HG03354 (cell line): ENCODE results near the gene JADE1.

ENCODE experiments used
- ATAC-seq: cut with Tn5 transposase; IDR thresholded peaks from one replicate; pipeline ENCODE4 v1.9.1; 2021; ENCODE audit warnings: mild to moderate bottlenecking; ENCODE audit not compliant: unreplicated experiment, poor library complexity, severe bottlenecking

Gene JADE1

GRCh38 chr4:128809477-128810330, at the start of gene JADE1:
Gene JADE1 (plus strand): TSS chr4:128809700. CDS start chr4:128831759, 22,059 bp downstream.
- ATAC-seq, result peak; percentile 47

- ATAC-seq, result no peak
Observed at GRCh38 chr4:128766781-128767180, 42.7 kb upstream of the JADE1 start.

- ATAC-seq, result no peak
Observed at GRCh38 chr4:128768373-128768996, 41.0 kb upstream of the JADE1 start.

DNA sequence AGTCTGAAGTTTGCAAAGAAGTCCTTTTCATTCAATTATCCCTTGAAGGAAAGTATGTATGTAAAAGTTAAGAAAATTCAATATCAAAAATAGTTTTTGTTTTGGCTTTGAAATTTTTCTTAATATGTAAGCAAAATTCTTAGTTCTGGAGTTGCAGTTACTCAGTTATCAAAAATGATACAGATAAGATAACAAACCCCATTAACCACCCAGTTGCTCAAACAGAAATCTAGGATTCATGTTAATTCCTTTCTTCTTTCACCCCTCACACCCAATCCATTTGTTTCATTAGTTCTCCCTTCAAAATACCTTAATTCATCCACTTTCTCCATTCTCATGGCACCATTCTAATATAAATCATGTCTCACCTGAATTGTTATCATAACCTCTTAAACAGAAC, 40.5 kb upstream of the JADE1 start:
- no peak for ATAC-seq

- no peak for ATAC-seq
Observed at GRCh38 chr4:128770807-128771206, 38.7 kb upstream of the JADE1 start.

- no peak for ATAC-seq
Observed at GRCh38 chr4:128775477-128775876, 34.0 kb upstream of the JADE1 start.

DNA sequence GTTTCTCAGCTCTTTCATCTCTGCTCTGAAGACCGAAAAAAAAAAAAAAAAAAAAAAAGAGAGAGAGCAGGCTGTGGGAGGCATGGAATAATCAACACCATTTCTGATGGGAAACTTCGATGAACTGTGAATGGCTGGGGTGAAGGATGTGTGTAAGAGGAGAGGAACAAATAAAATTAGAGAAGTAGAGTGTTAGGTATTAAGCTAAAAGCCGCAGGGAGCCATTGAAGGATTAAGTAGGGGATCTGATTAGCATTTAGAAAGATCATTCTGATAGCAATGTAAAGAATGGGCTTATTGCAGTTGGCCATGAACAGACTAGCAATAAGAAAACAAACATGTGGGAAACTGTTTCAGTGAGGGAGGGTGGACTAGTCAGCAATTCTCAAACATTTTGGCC, 33.6 kb upstream of the JADE1 start:
- ATAC-seq, result no peak

DNA sequence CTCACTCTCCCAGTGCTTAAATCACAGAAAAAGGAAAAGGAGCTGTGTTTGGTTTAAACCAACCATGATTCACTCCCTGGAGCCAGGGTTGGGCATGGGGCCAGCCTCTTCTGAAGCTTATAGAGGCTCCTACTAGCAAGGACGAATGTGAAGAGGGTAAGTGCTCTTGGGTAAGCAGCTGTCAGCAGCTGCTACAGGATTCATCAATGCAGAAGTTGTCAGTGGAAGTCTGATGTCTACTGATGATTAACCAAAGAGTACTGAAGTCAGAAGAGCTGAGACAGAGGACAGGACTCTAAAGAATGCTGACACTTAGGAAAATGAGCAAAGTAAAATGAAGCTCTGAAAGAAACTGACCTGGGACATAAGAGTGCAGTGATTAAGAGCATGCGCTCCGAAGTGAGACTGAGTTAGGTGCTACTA, 32.7 kb upstream of the JADE1 start:
- ATAC-seq, result peak; percentile 59

DNA sequence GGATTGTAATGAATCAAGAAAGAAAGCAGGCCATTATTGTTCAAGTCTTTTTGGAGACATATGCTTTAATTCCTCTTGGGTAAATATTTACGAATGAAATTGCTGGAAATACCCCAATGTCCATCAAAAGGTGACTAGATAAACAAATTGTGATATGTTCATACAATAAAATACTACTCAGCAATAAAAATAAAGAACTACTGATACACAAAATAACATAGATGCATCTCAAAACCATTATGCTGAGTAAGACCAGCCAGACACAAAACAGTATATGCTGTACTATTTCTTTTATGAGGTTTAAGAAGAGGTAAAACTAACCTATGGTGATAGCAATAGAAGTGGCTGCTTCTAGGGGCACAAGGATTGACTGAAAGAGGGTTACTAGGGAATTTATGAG, 28.8 kb upstream of the JADE1 start:
- ATAC-seq, result no peak

DNA sequence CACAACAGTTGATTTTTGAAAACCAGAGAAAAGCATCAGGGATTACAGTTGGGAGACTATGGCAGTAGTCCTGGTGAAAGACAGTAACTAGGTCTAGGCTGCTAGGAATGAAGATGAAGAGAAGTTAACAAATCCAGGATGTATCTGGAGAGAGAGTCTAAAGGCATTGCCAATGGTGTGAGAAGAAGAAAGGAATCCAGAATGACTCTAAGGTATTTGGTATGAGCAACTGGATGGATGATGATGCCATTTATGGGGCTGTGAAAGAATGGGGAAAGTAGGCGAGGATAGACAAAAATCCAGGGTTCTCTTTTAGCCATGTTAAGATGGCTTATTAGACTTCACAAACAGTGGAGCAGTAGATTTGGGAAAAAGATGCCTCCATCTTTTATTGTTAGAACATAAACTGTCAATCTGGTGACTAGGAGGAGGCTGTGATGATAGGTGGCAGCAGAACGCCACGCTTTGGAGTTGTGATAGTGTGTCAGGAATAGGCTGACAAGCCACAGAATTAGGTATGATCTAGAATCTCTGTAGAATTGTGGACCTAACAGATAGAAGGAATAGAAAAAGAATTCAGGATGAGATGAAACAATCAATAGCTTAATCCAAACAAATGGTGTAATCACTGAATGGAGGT, 27.3 kb upstream of the JADE1 start:
- ATAC-seq, result no peak

GRCh38 chr4:128782875-128783614, 26.5 kb upstream of the JADE1 start:
- ATAC-seq, result no peak

- ATAC-seq, result no peak
Observed at GRCh38 chr4:128787509-128788311, 21.8 kb upstream of the JADE1 start.

DNA sequence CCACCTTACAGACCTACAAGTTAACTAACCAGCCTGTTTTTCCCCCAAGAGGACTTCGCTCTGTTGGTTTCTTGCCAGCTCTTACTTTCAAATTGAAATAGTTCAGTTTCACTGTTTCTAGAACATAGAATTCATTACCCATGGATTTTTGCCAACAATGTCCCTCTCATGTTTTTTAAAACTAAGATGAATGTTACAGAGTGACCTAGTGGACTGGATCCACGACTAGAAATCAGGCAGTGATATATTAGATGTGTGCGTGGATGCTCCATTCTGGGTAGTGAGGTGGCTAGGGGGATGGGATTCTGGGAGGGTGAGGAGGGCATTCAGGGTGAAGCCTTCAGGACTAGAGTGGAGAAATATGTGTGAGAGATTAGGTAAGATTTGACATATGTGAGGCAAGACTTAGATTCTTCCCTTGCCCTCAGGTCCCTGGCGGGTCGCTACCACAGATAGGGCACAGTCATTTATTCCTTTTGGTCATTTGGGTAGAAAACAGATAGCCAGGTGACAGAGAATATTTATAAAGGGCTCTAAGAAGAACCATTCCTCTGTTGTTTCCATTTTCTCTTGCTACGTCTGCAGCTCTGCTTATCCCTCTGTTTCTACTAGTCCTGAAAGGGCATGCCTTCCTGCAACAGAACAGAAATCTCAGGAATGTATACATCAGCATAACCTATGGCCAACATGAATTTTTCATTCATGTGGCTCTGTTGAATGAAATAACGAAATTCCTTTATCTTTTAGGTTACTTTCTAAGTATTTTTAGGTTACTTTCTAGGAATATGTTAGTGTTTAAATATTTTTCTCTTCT, 15.4 kb upstream of the JADE1 start:
- ATAC-seq, result no peak

- ATAC-seq, result no peak
Observed at GRCh38 chr4:128796934-128797333, 12.6 kb upstream of the JADE1 start.

DNA sequence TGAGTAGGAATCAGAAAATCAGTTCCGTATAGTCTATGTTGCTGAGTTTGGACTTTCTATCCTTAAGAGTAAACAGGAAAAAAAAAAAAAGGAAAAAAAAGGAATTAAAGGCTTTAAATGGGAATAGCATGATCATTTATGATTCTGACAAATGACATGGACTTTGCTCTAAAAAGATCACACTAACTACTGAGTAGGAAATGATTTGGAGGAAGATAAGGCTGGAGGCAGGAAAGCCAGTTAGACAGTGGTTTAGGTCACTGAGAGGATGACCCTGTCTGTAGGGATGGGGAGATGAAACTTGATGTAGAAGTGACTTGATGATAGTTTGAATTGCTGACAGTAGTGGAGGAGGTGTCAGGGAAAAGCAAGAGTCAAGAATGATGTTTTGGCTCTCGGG, 9.2 kb upstream of the JADE1 start:
- no peak for ATAC-seq

- no peak for ATAC-seq
Observed at GRCh38 chr4:128800701-128801284, 8.7 kb upstream of the JADE1 start.

DNA sequence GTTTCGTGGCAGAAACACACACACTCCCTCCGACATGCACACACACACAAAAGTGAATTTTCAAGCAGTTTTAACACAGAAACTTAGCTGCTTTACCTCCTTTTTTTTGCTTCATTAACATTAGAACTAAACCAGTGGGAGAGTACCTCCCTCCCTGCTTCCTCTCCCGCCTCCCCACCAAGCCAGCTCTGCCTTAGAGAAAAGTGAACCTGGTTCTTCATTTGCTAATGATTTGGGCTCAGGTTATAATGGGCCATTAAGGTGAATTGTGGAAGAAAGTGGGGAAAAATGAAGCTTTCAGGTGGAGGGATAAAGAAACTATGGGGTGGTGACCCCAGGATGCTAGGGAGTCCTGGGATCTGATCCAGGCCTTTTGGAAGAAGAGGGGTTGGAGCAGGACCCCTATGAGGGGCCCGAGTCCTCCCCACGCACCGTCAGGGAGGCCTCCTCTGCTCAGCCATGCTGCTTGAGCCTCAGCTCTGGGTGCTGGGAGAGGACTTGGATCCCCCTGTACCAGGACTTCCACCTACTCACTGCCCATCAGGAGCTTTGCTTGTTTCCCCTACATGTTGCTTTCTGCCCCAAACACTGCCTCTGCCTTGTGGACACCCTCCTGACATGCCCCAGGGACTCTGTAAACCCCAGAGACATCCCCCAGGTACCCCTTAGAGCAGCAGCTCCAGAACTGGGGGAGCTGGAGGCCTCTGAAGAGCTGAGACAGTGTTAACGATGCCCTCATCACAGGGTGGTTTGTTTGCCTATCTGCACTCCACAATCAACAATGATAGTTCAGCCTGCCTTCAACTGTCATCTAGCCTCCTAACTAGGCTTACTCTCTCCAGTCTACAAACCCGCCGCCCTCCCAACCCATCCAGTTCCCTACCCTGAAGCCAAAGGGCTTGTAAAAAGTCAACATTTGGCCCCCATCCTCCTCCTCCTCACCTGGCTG, 6.5 kb upstream of the JADE1 start:
- ATAC-seq, result no peak
